ENCODE measurements around the gene SLC7A14. TPM values are rescaled to one million over a fixed set of nuclear protein-coding genes. Genes with fewer than 3 reads are reported as not detected.

Gene SLC7A14
- total RNA-seq, 1 experiment from 2014 or later, result not detected

GRCh38 chr3:170508839-170509238 lies 77.0 kb downstream of the SLC7A14 start:
- intact Hi-C loops (cut with micrococcal nuclease), result no loop called here
- Histone ChIP-seq H2AFZ (ENCODE audit: low read length) (no peak overlapping the region), H3K27me3 (ENCODE audit: low read length) (no peaks in the 10 kb centered on the region), H4K20me1 (ENCODE audit: low read length) (no peaks in the 10 kb centered on the region), H3K9ac (ENCODE audit: low read length) (no peak overlapping the region), H3K4me3 (ENCODE audit: low read length) (no peak overlapping the region), H3K27ac (ENCODE audit: low read length) (no peak overlapping the region), H3K4me1 (ENCODE audit: insufficient read depth, low read length) (peaks cover 8% of the 10 kb centered on the region), H3K79me2 (ENCODE audit: low read length) (no peaks in the 10 kb centered on the region), H3F3A (ENCODE audit: low read length, unreplicated experiment) (no peaks in the 10 kb centered on the region), H3K9me2 (replicated peaks; ENCODE audit: low read length) (no peaks in the 10 kb centered on the region), H3K4me2 (ENCODE audit: low read length) (no peak overlapping the region), H3K36me3 (ENCODE audit: low read depth, low read length) (no peaks in the 10 kb centered on the region), H3K9me3 (ENCODE audit: low read length) (no peaks in the 10 kb centered on the region)
- DNase-seq (no peak), ATAC-seq (no peak)
- TF ChIP-seq EZH2phosphoT487 (IDR thresholded peaks at IDR 0.05; ENCODE audit: borderline replicate concordance, low read length), result no peak
- TF ChIP-seq CTCF (conservative IDR thresholded peaks at IDR 0.05; ENCODE audit: low read depth, low read length), result no peak
- TF ChIP-seq EZH2 (IDR thresholded peaks at IDR 0.05; ENCODE audit: low read length, unreplicated experiment), result no peak
- POLR2A ChIA-PET (ENCODE audit: unreplicated experiment), result no interaction called here
- CTCF ChIA-PET, result no interaction called here
- no TSS peak for BruUV-seq (replicated peaks)

GRCh38 chr3:170508291-170508690 lies 77.6 kb downstream of the SLC7A14 start:
- Histone ChIP-seq H3K4me3 (ENCODE audit: low read length) (no peak overlapping the region), H2AFZ (ENCODE audit: low read length) (no peak overlapping the region), H3K9me2 (replicated peaks; ENCODE audit: low read length) (no peaks in the 10 kb centered on the region), H4K20me1 (ENCODE audit: low read length) (no peaks in the 10 kb centered on the region), H3K36me3 (ENCODE audit: low read depth, low read length) (no peaks in the 10 kb centered on the region), H3K4me1 (ENCODE audit: insufficient read depth, low read length) (peaks cover 8% of the 10 kb centered on the region), H3K4me2 (ENCODE audit: low read length) (no peak overlapping the region), H3F3A (ENCODE audit: low read length, unreplicated experiment) (no peaks in the 10 kb centered on the region), H3K79me2 (ENCODE audit: low read length) (no peaks in the 10 kb centered on the region), H3K9me3 (ENCODE audit: low read length) (no peaks in the 10 kb centered on the region), H3K27me3 (ENCODE audit: low read length) (no peaks in the 10 kb centered on the region), H3K27ac (ENCODE audit: low read length) (no peak overlapping the region), H3K9ac (ENCODE audit: low read length) (no peak overlapping the region)
- ChIA-PET POLR2A (ENCODE audit: unreplicated experiment) (no interaction called here), CTCF (no interaction called here)
- no TSS peak for BruUV-seq (replicated peaks)
- ATAC-seq (no peak), DNase-seq (no peak)
- TF ChIP-seq EZH2 (IDR thresholded peaks at IDR 0.05; ENCODE audit: low read length, unreplicated experiment) (no peak), EZH2phosphoT487 (IDR thresholded peaks at IDR 0.05; ENCODE audit: borderline replicate concordance, low read length) (no peak), CTCF (conservative IDR thresholded peaks at IDR 0.05; ENCODE audit: low read depth, low read length) (no peak)
- intact Hi-C loops (cut with micrococcal nuclease), result no loop called here

- ChIA-PET CTCF (no interaction called here), POLR2A (ENCODE audit: unreplicated experiment) (no interaction called here)
- Histone ChIP-seq H3K9me2 (replicated peaks; ENCODE audit: low read length) (no peaks in the 10 kb centered on the region), H3K27me3 (ENCODE audit: low read length) (no peaks in the 10 kb centered on the region), H3K27ac (ENCODE audit: low read length) (no peak overlapping the region), H3K4me2 (ENCODE audit: low read length) (no peak overlapping the region), H3K9ac (ENCODE audit: low read length) (no peak overlapping the region), H3K36me3 (ENCODE audit: low read depth, low read length) (no peaks in the 10 kb centered on the region), H2AFZ (ENCODE audit: low read length) (peak overlapping the region; percentile 80), H3K9me3 (ENCODE audit: low read length) (no peaks in the 10 kb centered on the region), H3K4me1 (ENCODE audit: insufficient read depth, low read length) (peaks cover 8% of the 10 kb centered on the region), H3K4me3 (ENCODE audit: low read length) (no peak overlapping the region), H4K20me1 (ENCODE audit: low read length) (no peaks in the 10 kb centered on the region), H3F3A (ENCODE audit: low read length, unreplicated experiment) (no peaks in the 10 kb centered on the region), H3K79me2 (ENCODE audit: low read length) (no peaks in the 10 kb centered on the region)
- no TSS peak for BruUV-seq (replicated peaks)
- TF ChIP-seq EZH2phosphoT487 (IDR thresholded peaks at IDR 0.05; ENCODE audit: borderline replicate concordance, low read length), result no peak
- TF ChIP-seq EZH2 (IDR thresholded peaks at IDR 0.05; ENCODE audit: low read length, unreplicated experiment), result no peak
- TF ChIP-seq CTCF (conservative IDR thresholded peaks at IDR 0.05; ENCODE audit: low read depth, low read length), result no peak
- intact Hi-C loops (cut with micrococcal nuclease), result no loop called here
- no peak for ATAC-seq
- no peak for DNase-seq
These were observed 78.8 kb downstream of the SLC7A14 start for GRCh38 chr3:170507063-170507462.

Data from PC-3 (cell line).